GM18868 (cell line): ENCODE data around the gene EXOC3L2.
"Not testable (repeated sequence)": the region's sequence is repeated elsewhere in the genome, so short reads cannot be mapped to it uniquely, and the experiment has no call there.

Source experiments
- ATAC-seq: cut with Tn5 transposase; IDR thresholded peaks from one replicate; pipeline ENCODE4 v1.9.1; 2021; ENCODE audit warnings: mild to moderate bottlenecking, moderate library complexity; ENCODE audit not compliant: unreplicated experiment

The EXOC3L2 gene

DNA sequence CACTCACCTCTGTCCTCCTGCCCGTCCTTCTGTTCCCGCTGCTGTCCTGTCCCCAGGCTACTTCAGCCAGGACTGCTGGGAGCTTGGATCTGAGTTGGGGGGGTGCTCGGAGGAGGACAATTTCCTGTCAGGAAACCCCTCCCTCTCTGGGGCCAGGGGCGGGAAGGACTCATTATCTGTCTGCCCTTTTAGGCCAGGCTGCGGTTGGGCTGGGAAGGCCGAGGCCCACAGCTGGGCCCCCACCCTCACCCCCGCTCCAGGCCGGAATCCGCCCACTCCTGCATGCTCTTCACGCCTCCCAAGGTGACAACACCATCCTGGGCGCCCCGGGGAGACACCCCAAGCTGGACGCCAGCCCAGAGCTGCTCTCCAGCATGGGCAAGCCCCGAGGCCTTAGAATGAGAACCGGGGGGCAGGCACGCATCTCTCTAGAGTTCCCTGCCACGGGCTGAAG, at the start of gene EXOC3L2:
EXOC3L2 (minus strand) TSS at position 74 of the 454 bp plus-strand sequence. CDS start 6,362 bp downstream, outside the sequence.
- no peak for ATAC-seq

DNA sequence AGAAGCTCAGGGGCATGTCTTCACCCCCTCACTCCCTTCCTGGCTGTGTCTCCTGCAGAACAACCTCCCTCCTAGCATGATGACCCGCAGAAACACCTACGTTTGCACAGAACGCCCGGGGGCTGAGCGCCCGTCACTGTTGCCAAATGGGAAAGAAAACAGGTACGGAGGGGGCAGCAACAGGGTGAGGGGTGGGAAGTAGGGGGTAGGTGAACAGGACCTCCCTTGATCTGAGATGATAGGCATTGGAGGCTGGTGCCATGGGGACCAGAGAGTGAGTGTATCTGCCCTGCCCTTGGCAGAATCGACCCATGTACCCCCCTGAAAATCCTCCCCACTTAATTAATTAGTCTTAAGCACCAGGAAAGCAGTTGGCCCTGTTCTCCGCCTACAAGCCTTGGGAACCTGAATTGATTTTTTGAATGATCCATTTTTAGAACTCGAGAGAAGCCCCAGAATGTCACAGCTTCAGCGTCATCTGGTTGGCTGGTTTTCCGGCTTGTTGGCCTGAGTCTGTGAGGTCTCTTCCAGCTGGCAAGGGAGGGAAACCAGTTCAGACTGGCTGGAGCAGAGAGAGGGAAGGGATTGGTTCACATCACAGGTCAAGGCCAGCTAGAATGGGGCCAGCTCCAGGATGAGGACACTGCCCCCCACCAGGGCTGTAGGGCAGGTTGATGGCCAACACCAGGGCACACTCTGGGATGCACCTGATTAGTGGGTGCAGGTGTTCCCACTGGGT, 49.3 kb upstream of the EXOC3L2 start:
- ATAC-seq: no peak

DNA sequence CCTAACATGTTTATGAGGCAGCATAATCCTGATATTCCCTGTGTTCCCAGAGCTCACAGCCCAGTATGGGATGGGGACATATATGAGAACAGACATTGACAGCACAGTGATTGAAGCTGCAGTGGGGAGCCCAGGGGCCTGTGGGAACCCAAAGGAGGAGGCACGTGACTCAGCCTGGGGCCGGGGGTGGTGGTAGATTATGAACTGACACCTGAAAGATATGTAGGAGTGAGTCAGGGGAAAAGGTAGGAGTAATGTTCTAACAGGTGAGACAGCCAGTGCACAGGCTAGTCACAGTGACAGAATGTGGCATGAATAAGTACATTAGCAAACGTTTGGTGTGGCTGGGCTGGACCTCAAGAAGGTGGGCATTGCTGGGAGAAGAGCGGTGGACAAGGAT, 48.5 kb upstream of the EXOC3L2 start:
- no peak for ATAC-seq

DNA sequence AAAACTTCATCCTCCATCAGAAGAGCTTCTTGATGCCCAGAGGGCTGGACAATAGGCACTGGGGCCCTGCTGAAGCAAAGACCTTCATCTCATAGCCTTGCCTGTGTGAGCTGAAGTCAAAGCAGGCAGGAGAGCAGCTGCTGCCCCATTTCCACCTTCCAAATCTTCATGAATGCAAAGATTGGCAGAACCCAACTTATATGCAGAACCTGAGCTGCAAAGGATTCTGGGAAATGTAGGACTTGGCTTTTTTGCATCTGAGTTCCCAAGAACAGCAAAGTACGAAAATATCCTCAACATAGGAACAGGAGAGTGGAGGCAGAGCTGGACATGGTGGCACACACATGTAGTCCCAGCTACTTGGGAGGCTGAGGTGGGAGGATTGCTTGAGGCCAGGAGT, 46.6 kb upstream of the EXOC3L2 start:
- no peak for ATAC-seq

DNA sequence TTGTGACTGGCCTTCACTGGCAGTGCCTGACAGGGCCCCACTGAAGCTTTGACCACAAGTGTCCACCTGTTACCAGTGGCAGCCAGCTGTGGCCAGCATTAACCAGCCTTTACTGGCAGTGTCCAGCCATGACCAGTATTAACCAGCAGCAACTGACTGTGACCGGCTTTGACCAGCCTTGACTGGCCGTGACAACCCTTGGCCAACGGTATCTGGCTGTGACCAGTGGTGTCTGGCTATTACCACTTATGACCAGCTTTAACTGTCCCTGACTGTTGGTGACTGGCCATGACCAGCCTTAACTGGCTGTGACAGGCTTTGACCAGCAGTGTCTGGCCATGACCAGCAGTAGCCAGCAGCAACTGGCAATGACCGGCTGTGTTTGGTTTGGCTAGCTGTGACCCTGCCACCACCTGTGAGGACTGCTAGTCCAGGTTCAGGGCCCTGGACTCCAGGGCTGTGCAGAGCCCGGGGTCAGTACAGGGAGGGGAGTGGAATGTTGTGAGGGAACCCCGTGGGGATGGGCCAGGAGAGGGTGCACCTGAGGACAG, 45.2 kb upstream of the EXOC3L2 start:
- no peak for ATAC-seq

DNA sequence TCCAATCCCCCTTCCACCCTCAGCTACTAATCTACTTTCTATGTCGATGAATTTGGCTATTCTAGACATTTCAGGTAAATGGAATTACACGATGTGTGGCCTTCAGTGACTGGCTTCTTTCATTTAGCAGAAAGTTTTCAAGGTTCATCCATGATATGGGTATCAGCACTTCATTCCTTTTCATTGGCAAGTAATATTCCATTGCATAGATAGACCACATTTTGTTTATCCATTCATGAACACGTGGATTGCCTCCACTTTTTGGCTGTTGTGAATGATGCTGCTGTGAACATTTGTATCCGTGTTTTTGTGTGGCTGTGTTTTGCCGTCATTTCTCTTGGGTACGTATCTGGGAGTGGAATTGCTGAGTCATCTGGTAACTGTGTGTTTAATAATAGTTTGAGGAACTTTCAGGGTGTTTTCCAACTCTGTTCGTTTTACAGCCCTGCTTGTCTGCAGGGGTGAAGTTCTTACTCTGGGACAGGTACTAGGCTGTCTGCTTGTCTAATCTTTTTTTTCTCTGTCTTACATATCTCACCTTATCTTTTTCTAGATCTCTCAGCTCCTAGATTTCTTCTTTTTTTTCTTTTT, 38.3 kb upstream of the EXOC3L2 start:
- no peak for ATAC-seq

DNA sequence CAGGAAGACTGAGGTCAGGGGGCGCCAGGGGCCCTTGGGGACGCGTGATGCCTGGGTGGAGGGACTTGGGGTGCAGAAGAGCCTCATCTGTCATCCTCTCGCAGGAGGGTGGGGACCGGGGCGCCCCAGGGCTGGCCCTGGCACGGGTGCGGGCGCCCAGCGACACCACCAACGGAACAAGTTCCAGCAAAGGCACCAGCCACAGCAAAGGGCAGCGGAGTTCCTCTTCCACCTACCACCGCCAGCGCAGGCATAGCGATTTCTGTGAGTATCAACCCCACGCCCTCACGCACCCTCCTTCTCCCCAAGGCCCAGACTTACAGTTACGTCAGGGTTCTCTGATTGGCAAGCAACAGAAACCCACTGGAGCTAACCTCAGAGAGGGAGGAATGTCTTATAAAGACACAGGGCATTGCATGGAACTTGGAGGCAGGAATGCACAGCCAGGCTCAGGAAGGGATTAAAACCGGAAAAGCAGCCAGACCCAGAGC, 35.3 kb upstream of the EXOC3L2 start:
- no peak for ATAC-seq

DNA sequence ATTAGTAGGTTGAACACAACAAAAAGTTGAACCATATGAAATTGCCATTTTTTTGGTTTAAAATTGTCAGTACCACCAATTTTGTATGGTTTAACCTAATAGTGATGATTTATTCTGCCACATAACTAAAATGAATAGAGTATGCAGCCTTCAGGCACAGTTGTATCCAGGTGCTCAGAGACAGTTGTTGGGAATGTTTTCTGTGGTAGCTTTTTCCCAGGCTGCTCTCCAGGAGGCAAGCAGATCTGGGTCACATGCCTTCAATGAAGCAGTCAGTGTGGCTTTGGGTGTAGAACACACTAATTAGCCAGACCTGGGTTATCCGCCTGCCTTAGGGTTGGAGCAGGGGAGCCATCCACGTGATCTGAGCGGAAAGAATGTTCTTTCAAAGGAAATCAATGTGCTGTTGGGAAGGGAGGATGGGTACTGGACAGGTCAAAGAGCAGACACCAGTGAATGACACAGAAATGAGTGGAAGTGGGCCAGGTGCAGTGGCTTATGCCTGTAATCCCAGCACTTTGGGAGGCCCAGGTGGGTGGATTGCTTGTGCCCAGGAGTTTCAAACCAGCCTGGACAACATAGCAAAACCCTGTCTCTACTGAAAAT, 34.5 kb upstream of the EXOC3L2 start:
- no peak for ATAC-seq

DNA sequence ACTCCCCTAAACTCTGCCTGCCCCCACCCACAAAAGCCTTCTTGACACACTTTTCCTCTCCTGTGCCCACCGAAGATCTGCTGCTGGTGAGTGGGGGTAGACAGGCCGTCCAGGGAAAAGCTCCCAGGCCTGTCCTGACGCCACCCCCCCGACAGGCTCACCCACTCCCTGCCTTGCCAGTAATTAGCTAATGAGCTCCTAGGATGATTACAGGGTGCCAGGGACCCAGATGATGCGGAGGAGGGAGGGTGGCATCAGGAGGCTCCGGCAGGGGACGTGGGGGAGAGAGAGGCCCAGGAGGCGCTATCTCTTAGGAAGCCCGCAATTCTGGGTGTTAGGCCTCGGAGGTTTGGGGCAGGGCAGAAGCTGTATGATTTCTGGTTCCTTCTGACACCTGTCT, 32.9 kb upstream of the EXOC3L2 start:
- no peak for ATAC-seq

DNA sequence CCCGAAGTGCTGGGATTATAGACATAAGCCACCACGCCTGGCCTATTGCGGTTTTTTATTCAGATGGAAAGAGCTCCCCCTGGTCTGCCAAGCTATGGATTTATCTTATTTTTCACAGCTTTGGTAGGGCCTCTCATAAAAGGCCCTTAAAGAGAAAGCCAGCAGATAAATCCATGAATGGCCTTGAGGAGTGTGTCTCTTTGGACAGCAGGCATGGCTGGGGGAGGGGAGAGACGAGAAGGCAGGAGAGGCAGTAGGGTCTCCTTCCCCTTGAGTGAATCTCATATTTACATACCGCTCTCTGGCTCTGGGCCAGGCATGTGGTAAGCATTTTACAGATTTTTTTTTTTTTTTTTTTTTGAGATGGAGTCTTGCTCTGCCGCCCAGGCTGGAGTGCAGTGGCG, 31.1 kb upstream of the EXOC3L2 start:
- ATAC-seq: no peak

DNA sequence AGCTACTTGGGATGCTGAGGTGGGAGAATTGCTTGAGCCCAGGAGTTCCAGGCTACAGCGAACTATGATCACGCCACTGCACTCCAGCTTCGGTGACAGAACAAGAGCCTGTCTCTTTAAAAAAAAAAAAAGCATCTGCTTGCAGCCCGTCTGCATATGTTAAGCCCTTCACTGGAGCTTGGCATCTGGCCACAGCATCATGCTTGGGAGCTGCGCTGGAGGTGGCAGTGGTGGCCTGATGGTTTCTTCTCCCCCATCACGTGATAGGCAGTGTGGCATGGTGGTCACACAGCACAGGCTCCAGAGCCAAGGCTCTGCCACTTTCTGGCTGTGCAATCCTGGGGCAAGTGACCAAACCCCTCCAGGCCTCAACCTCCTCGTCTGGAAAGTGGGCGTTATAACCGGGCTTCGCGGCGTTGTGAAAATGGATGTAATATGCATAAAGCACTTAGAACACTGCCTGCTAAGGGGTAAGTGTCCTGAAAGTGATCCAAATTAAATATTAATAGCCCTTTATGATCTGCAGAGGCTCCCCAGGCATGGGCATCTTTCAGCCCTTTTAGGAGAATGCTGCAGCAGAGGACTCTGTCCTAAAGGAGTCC, 30.3 kb upstream of the EXOC3L2 start:
- no peak for ATAC-seq

DNA sequence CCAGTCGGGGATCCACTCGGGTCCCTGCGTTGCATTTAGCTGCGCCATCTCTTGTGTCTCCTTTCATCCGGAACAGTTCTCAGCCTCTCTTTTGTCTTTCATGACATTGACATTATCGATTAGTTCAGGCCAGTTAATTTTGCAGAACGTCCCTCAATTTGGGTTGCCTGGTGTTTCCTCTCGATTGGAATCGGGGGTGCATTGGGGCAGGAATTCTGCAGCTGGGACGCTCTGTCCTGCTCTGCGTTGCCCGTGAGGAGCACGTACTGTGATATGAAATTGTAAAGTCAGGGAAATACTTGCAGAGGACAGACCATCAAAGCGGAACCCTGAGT, 28.3 kb upstream of the EXOC3L2 start:
- no peak for ATAC-seq

DNA sequence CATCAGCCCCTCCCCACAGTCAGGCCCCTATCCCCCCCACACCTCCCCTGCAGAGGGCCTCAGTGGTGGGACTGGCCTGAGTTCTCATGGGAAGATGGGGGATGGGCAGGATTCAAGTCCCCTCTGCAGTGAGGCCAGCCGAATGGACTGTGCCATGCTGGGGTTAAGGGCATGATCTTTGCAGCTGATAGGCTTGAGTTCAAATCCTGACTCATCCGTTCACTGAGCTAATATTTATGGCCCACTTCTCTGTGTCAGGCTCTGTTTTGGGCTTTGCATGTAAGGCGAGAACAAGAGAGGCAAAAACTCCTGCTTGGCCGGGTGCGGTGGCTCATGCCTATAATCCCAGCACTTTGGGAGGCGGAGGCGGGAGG, 26.5 kb upstream of the EXOC3L2 start:
- no peak for ATAC-seq

DNA sequence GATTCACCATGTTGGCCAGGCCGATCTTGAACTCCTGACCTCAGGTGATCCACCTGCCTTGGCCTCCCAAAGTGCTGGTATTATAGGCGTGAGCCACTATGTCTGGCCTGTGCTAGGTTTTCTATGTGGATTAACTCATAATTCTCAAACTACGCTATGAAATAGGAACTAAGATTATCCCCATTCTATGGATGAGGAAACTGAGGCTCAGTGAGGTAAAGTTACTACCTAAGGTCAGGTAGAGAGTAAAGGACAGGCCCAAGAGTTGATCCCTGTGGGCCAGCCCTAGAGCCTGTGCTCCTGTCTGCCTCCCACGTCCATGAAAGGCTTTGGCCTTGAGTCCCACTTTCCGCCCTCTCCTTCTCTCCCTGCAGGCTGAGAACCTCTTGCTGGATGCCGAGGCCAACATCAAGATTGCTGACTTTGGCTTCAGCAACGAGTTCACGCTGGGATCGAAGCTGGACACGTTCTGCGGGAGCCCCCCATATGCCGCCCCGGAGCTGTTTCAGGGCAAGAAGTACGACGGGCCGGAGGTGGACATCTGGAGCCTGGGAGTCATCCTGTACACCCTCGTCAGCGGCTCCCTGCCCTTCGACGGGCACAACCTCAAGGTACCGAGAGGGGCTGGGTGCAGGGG, 26.0 kb upstream of the EXOC3L2 start:
- ATAC-seq: no peak

DNA sequence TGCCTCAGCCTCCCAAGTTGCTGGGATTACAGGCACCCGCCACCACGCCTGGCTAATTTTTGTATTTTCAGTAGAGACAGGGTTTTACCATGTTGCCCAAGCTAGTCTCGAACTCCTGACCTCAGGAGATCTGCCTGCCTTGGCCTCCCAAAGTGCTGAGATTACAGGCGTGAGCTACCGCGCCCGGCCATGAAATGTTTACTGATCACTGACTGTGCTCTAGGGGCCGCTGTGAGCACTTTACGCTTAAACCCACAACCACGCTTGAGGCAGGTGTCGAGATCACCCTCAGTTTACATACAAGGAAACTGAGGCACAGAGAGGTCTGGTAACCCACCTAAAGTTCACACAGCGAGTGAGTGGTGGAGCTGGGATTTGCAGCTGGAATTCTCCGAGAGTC, 24.7 kb upstream of the EXOC3L2 start:
- ATAC-seq: not testable (repeated sequence)

DNA sequence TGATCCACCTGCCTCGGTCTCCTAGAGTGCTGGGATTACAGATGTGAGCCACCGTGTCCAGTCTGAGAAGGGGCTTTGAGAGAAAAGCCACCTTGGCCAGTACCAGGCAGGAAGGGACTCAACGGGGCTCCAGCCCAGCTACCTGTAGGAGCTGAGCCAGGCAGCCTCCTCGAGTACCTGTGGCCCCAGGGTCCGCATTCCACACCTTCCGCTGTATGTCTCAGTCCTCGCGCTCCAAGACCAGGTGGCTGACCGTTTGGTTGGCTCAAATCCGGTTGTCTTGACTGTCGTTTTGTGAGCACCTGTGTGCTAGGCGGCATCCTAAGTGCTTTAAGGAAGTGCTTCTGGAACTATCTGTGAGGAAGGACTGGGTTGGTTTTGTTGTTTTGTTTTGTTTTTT, 22.1 kb upstream of the EXOC3L2 start:
- no peak for ATAC-seq

DNA sequence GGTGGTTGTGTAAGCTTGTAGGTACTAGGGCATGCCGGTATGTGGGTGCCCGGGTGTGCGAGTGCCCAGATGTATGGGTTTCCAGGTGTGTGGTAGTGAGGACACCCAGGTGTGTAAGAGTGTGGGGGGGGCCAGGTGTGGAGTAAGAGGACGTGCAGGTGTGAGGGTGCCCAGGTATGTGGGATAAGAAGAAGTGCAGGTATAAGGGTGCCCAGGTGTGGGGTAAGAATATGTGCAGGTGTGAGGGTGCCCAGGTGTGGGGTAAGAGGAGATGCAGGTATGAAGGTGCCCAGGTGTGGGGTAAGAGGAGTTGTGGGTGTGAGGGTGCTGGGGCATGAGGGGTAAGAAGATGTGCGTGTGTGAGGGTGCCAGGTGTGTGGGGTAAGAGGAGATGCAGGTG, 20.2 kb upstream of the EXOC3L2 start:
- no peak for ATAC-seq

DNA sequence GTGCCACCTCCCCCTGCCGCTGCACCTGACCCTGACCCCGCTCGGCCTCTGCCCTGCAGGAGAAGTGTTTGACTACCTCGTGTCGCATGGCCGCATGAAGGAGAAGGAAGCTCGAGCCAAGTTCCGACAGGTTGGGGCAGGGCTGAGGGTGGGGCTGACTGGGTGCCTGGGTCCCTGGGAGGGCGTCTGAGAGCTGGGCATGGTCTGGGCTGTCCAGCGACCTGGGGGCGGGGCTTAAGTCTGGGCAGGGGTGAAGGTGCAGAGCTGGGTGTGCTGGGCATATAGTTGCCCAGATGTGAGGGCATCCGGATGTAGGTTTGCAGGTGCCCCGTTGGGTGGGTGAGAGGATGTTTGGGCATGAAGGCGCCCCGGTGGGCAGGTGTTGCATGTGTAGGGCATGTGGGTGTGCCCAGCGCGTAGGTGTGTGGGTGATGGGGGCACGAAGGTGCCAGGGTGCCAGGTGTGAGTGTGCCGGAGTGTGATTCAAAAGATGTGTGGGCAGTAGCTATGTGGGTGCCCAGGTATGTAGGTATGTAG, 19.6 kb upstream of the EXOC3L2 start:
- ATAC-seq: no peak

DNA sequence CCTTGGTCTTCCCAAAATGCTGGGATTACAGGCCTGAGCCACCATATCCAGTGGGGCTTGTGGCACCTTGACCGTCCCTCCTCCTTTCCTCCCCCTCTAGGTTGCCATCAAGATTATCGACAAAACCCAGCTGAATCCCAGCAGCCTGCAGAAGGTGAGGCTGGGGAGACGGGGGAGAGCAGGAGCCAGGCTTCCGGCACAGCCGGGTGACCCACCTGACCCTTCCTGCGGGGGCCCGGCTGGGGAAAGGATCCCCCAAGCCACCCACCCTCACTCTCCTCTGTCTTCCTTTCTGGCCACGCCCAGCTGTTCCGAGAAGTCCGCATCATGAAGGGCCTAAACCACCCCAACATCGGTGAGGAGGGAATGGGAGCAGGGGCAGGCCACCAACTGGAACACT, 17.8 kb upstream of the EXOC3L2 start:
- no peak for ATAC-seq

DNA sequence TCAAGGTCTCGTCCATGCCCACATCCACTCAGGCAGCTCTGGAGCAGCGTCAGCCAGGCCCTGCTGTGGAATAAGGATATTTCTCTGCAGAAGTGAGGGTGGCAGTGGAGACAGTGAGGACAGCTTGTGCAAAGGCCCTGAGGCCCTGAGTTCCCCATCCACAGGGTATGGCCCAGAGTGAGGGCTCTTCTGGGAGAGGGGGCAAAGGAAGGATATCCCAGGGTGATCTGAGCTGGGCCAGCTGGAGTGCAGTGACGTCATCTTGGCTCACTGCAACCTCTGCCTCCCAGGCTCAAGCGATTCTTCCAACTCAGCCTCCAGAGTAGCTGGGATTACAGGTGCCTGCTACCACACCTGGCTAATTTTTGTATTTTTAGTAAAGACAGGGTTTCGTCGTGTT, 17.4 kb upstream of the EXOC3L2 start:
- ATAC-seq: no peak

DNA sequence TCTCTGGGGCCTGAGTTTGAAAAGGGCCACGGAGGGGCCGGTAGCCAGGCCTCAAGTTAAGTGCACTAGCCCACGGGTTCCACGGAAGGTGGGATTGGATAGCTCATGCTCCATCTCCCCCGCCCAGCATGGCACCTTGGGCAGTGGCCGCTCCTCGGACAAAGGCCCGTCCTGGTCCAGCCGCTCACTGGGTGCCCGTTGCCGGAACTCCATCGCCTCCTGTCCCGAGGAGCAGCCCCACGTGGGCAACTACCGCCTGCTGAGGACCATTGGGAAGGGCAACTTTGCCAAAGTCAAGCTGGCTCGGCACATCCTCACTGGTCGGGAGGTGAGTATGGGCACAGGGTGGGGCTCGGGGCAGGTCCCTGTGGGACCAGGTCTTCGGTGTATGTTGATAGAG, 13.7 kb upstream of the EXOC3L2 start:
- no peak for ATAC-seq
